Left ventricle myocardium inferior (tissue), 1 donor: ENCODE data around the gene A2M. TPM values are rescaled to one million over a fixed set of nuclear protein-coding genes. Genes with fewer than 3 reads are reported as not detected.

Experiments
- DNase-seq: peaks from one replicate; pipeline ENCODE4 v3.0.0-alpha.2; 2020
- H3K27ac ChIP-seq: fragments of 200-600 bp; replicated peaks from 2 replicates; pipeline ENCODE4 v1.8.0; 2021
- H3K27me3 ChIP-seq: fragments of 200-600 bp; 2 replicates; pipeline ENCODE4 v1.8.0; 2021; ENCODE audit warnings: low read depth
- H3K36me3 ChIP-seq: fragments of 200-600 bp; 2 replicates; pipeline ENCODE4 v1.8.0; 2021
- H3K4me1 ChIP-seq: fragments of 200-600 bp; 2 replicates; pipeline ENCODE4 v1.8.0; 2021
- H3K4me3 ChIP-seq: fragments of 200-600 bp; 2 replicates; pipeline ENCODE4 v1.8.0; 2021; ENCODE audit warnings: mild to moderate bottlenecking, moderate library complexity
- H3K9me3 ChIP-seq: fragments of 200-600 bp; replicated peaks from 2 replicates; pipeline ENCODE4 v1.8.0; 2021
- intact Hi-C: fragments of 100-400 bp; cut with micrococcal nuclease; formaldehyde crosslinking; loops from one replicate; pipeline ENCODE4 v1.11.0; 2022
- total RNA-seq: library from RNA; stranded (reverse); fragmentation: NEBNext Ultra II Directional; extraction: Animal tissue kit (Norgen Biotek cat#: 25700); gene quantifications from one replicate; pipeline ENCODE4 v1.2.1, GENCODE V29; 2021
- TF ChIP-seq, protein P1 (sequence below): fragments of 200-600 bp; IDR thresholded peaks from 2 replicates; pipeline ENCODE4 v1.8.0; 2021; ENCODE audit warnings: antibody characterized with exemption, mild to moderate bottlenecking, borderline replicate concordance
- donor health status: DM: no; HTN: yes; CAD: no; lungs with severe emphysema.

A2M gene
- total RNA-seq, 1 donor from 2014 or later = 502 TPM

GRCh38 chr12:9106610-9107541 lies 8.8 kb downstream of the A2M start:
- Histone ChIP-seq H3K36me3 (peaks cover 98% of the 10 kb centered on the region), H3K27ac (peak overlapping the region; percentile 29), H3K4me3 (no peak overlapping the region), H3K4me1 (peaks cover 29% of the 10 kb centered on the region), H3K27me3 (no peaks in the 10 kb centered on the region), H3K9me3 (no peaks in the 10 kb centered on the region)
- intact Hi-C loops = loop anchor here (5.0 kb wide), 1 partner anchor 335 kb away; no protein-coding TSS in a partner anchor
- TF ChIP-seq, protein P1, sequence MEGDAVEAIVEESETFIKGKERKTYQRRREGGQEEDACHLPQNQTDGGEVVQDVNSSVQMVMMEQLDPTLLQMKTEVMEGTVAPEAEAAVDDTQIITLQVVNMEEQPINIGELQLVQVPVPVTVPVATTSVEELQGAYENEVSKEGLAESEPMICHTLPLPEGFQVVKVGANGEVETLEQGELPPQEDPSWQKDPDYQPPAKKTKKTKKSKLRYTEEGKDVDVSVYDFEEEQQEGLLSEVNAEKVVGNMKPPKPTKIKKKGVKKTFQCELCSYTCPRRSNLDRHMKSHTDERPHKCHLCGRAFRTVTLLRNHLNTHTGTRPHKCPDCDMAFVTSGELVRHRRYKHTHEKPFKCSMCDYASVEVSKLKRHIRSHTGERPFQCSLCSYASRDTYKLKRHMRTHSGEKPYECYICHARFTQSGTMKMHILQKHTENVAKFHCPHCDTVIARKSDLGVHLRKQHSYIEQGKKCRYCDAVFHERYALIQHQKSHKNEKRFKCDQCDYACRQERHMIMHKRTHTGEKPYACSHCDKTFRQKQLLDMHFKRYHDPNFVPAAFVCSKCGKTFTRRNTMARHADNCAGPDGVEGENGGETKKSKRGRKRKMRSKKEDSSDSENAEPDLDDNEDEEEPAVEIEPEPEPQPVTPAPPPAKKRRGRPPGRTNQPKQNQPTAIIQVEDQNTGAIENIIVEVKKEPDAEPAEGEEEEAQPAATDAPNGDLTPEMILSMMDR = no peak
- DNase-seq = no peak

DNA sequence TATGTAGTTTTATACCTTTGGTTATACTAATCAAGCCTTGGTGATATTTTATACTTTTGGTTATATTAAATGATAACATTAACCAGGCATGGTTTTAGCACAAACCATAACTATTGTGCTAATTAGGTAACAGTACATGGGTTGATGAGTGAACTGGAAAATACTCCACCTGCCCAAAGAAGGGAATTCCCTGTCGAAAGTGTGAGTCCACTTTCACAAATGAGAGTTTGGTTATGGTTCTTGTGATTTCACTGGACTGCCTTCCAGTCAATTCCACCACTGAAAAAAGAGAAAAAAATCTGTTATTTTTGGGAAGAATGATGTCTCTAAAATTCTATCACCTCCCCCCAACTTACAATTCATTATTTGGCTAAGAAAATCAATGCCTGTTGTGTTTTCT lies 9.7 kb downstream of the A2M start:
- Histone ChIP-seq H3K27ac (no peak overlapping the region), H3K4me1 (peaks cover 25% of the 10 kb centered on the region), H3K27me3 (no peaks in the 10 kb centered on the region), H3K9me3 (no peaks in the 10 kb centered on the region), H3K4me3 (no peak overlapping the region), H3K36me3 (peaks cover 98% of the 10 kb centered on the region)
- intact Hi-C loops = loop anchor here (5.0 kb wide), 1 partner anchor 334 kb away; no protein-coding TSS in a partner anchor
- DNase-seq = no peak
- TF ChIP-seq, protein P1 = no peak

GRCh38 chr12:9104767-9105423 lies 10.8 kb downstream of the A2M start:
- H3K36me3 ChIP-seq = peaks cover 98% of the 10 kb centered on the region
- no peak for DNase-seq
- TF ChIP-seq, protein P1 = no peak
- no peak overlapping the region for H3K4me3 ChIP-seq
- H3K9me3 ChIP-seq = no peaks in the 10 kb centered on the region
- no peak overlapping the region for H3K27ac ChIP-seq
- H3K4me1 ChIP-seq = peaks cover 20% of the 10 kb centered on the region
- intact Hi-C loops = loop anchor here (5.0 kb wide), 1 partner anchor 333 kb away; no protein-coding TSS in a partner anchor
- no peaks in the 10 kb centered on the region for H3K27me3 ChIP-seq

DNA sequence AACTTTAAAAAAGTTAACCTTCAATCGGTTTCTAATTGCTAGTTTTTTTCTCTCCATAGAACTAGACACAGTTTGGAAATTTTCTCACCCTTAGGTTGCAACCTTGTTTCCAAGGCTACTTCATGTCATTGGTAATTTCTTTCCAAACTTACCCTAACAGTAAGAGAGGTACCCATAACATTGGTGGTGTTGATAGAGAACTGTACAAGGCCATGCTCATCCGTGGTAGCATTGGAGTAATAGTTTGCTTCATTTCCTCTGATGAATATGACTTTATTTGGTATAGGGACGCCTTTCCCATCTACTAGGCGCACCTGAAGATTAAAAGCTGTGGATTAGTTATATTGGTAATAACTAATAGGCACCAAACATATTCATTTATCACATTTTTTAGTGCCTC lies 11.6 kb downstream of the A2M start:
- no peak for DNase-seq
- Histone ChIP-seq H3K36me3 (peaks cover 98% of the 10 kb centered on the region), H3K27me3 (no peaks in the 10 kb centered on the region), H3K27ac (no peak overlapping the region), H3K4me3 (no peak overlapping the region), H3K4me1 (peaks cover 15% of the 10 kb centered on the region), H3K9me3 (no peaks in the 10 kb centered on the region)
- TF ChIP-seq, protein P1 = no peak
- intact Hi-C loops = no loop called here

- peaks cover 8% of the 10 kb centered on the region for H3K4me1 ChIP-seq
- no peaks in the 10 kb centered on the region for H3K9me3 ChIP-seq
- H3K36me3 ChIP-seq = peaks cover 98% of the 10 kb centered on the region
- intact Hi-C loops = no loop called here
- no peak overlapping the region for H3K27ac ChIP-seq
- TF ChIP-seq, protein P1 = no peak
- DNase-seq = no peak
- H3K4me3 ChIP-seq = no peak overlapping the region
- H3K27me3 ChIP-seq = no peaks in the 10 kb centered on the region
Measured at GRCh38 chr12:9103050-9103849, 12.5 kb downstream of the A2M start.
